22Rv1 (cell line): ENCODE measurements around the gene TTC28.

ENCODE experiments used
- H3K27ac ChIP-seq: fragments of 450-650 bp; 2 replicates; pipeline ENCODE4 v1.5.1; 2017
- ZFX ChIP-seq: fragments of 450-650 bp; IDR thresholded peaks from 2 replicates; pipeline ENCODE4 v1.6.1; 2017; ENCODE audit warnings: antibody characterized with exemption, borderline replicate concordance
- TF ChIP-seq, protein P1 (sequence below): fragments of 450-650 bp; IDR thresholded peaks from 2 replicates; pipeline ENCODE4 v1.5.1; 2017; ENCODE audit warnings: mild to moderate bottlenecking

TTC28 gene

DNA sequence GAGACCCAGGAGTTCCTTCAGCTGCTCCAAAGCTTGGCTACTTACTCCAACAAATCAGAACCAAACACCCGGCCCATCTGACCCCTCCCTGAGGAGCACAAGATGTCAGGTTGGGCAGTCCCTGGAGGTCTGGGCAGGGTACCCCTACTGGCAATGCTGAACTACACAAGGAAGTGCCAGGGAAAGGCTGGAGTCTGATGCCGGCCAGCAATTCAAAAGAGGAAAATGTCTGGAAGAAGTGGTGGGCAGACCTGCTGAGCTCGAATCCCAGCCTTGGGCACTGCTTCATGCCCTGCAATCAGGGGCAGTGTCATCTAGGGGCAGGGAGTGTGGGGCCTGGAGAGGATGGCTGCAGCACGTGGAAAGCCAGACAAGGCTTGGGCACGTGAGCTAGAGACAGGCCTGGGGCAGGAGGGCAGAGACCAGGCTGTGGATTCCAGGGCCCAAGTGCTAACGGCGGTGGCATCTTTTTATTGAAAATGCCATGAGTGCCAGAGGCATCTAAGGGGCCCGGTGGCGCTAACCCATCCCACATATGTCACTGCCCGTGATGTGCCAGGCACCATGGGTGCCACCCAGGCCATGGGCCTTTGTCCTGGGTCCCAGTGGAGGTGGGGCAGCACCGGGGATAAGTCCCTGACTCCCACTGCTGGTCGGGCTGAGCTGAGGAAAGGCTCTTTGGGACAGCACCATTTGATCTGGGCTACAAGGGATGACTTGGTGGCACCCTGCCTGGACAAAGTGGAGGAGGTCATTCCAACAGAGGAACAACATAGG, 662.7 kb downstream of the TTC28 start:
- no peak overlapping the region for H3K27ac ChIP-seq
- TF ChIP-seq, protein P1, sequence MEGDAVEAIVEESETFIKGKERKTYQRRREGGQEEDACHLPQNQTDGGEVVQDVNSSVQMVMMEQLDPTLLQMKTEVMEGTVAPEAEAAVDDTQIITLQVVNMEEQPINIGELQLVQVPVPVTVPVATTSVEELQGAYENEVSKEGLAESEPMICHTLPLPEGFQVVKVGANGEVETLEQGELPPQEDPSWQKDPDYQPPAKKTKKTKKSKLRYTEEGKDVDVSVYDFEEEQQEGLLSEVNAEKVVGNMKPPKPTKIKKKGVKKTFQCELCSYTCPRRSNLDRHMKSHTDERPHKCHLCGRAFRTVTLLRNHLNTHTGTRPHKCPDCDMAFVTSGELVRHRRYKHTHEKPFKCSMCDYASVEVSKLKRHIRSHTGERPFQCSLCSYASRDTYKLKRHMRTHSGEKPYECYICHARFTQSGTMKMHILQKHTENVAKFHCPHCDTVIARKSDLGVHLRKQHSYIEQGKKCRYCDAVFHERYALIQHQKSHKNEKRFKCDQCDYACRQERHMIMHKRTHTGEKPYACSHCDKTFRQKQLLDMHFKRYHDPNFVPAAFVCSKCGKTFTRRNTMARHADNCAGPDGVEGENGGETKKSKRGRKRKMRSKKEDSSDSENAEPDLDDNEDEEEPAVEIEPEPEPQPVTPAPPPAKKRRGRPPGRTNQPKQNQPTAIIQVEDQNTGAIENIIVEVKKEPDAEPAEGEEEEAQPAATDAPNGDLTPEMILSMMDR, result no peak
- TF ChIP-seq ZFX, result no peak

DNA sequence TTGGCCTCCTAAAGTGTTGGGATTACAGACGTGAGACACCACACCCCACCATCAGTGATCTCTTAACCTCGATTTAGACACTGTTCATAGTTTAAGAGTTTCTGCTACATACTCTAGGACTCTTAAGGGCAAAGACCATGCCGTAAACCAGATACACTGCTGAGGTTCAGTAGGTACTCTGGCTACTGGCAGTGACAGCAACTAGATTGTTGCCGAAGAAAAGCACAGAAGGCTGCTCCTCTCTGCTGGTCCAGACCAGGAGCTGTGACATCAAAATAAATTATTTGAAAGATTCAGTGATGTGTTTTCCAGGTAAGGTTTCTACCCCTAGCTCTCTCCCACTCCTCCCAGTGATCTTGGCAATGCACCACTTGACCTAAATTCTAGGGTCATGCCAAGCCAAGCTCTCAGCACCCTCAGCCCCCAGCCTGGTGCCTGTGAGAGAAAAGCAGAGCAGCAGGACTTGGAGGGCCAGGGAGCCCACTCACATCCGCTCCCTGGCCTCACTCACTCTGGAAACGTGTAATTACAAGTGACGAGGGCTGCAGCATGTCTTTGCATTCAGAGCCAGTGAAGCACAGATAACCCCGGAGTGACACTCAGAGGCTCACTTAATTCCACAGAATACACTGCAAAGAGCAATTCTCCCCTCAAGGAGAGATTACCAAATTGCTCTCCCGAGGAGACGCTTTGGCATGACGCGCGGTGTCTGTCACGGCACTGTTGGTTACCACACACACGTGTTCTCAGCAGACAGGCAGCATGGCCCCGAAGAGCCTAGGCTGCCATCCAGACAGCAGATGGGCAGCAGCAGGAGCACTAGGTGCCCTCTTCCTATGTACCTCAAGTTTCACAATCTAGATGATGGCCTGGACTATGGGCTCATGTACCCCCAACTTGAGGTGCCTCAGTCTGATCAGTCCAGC, 663.7 kb downstream of the TTC28 start:
- TF ChIP-seq, protein P1, result no peak
- TF ChIP-seq ZFX, result no peak

DNA sequence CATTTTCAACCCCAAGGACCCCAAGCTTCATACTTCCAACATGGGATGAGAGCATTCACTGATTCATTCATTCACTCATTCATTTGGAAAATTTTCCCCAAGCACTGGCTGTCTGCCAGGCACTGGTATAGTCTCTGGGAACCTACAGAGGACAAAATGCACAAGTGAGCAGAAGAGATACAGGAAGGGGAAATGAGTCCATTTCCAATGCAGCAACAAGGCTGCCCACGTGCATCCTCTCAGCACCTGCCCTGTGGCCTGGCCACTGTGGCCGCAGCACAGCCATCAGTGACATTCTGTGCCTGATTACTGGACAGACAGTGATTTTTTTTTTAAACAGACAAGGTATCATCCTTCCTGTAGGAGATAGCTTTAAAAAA, 664.6 kb downstream of the TTC28 start:
- H3K27ac ChIP-seq, result no peak overlapping the region

More for the DNA sequence above, 663.7 kb downstream of the TTC28 start:
- H3K27ac ChIP-seq, result no peak overlapping the region

DNA sequence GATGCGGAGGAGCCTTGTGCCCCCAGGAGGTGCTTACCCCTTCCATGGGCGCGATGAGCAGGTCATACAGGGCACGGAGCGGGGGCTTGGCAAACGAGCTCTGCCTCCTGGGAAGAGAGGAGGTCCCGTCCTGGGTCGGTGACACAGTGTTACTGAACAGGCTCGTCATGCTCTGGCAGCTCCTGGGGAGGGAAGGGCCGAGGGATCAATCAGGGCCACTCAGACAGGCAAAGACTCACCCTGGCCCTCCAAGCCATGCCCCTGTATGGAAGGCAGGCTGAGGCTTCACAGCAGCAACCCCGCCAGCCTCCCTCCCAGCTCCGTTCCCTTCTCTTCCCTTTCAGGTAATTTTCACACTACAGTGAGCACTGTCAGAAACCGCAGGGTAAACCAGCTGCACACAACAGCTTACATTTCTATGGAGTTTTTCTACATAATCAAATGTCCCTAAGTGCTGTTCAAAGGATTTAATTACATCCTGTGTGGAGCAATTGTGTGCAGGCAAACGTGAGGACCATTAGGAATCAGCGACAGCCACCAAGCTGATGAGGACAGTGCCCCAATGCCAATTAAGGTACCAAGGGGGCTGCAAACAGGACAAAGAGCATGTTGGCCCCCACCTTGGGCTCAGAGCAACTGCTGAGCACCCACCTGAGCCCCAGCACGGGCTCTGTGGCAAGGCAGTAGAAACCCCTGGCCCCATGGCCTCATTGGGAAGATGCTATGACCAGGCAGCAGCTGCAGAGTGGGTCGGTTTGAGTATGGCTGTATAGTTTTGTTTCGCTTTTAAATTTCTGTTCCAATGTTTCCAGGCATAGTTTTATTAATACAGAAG, 665.2 kb downstream of the TTC28 start:
- no peak for TF ChIP-seq ZFX
- TF ChIP-seq, protein P1, result no peak
- H3K27ac ChIP-seq, result no peak overlapping the region

More for the DNA sequence above, 664.6 kb downstream of the TTC28 start:
- TF ChIP-seq, protein P1, result no peak
- no peak for TF ChIP-seq ZFX

DNA sequence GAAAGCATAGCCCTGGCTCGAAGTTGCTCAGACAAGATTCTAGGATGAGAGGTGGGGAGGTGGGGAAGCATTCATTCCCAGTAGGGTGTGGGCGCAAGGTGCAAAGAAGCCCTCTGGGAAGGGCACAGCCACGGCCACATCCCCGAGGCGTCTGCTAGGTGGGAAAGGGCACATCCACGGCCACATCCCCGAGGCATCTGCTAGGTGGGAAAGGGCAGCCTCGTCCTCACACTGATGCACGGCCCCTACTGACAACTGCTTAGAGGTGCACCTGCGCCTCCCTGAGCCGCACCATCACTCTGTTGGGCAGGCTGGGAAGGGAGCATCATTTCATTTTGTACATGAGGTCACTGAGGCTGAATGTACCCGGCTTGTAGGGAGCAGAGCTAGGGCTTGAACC, 666.0 kb downstream of the TTC28 start:
- TF ChIP-seq, protein P1, result no peak
- no peak for TF ChIP-seq ZFX

DNA sequence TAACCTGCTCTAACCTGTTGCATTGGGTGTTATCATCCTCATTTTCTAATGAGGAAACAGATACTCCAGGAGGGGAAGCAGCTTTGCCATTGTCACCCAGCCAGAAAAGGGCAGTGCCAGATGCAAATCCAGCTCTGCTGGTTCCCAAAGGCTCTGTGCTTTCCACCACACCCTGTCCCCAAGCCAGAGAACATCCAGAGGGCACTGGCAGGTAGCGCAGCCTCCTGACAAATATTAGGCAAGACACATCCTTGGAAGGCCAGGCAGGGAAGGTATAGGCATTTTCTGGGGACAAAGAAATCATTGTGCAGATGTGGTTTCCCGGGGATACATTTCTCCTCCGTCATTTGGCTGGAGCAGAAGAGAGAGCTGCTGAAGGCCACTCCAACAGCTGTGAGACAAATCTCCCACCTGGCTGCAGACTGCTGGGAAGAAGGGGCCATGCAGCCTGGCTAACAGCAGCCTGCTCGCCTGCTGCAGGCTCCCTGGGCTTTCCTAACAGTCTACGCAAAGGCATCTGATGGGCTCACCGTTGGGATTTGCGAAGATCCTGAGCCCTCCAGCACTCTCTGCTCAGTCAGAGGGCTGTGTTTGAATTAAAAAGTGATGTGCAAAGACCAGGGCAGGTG, 666.7 kb downstream of the TTC28 start:
- TF ChIP-seq ZFX, result no peak
- TF ChIP-seq, protein P1, result no peak

More for the DNA sequence above, 666.0 kb downstream of the TTC28 start:
- H3K27ac ChIP-seq, result no peak overlapping the region

More for the DNA sequence above, 666.7 kb downstream of the TTC28 start:
- H3K27ac ChIP-seq, result no peak overlapping the region
